Ramos (cell line): ENCODE measurements around the gene KIZ.

Experiments
- in situ Hi-C: fragments of 300-500 bp; cut with MboI; formaldehyde crosslinking; loops from one replicate; pipeline ENCODE4 v1.14.3; 2022; ENCODE audit warnings: low sequenced_read_pairs; ENCODE audit not compliant: unreplicated experiment

Gene KIZ

GRCh38 chr20:21243811-21244210, 117.9 kb downstream of the KIZ start:
- in situ Hi-C loops: loop anchor here (25.0 kb wide), 1 partner anchor 382 kb away; no protein-coding TSS in a partner anchor

GRCh38 chr20:21244808-21245207, 118.9 kb downstream of the KIZ start:
- in situ Hi-C loops: loop anchor here (25.0 kb wide), 1 partner anchor 383 kb away; no protein-coding TSS in a partner anchor

GRCh38 chr20:21246161-21246560, 120.3 kb downstream of the KIZ start:
- in situ Hi-C loops: loop anchor here (25.0 kb wide), 1 partner anchor 384 kb away; no protein-coding TSS in a partner anchor

GRCh38 chr20:21247603-21248095, 121.8 kb downstream of the KIZ start:
- in situ Hi-C loops: loop anchor here (25.0 kb wide), 1 partner anchor 385 kb away; no protein-coding TSS in a partner anchor

GRCh38 chr20:21251278-21251677, 125.4 kb downstream of the KIZ start:
- in situ Hi-C loops: no loop called here

- in situ Hi-C loops: no loop called here
Observed at GRCh38 chr20:21257192-21257591, 131.3 kb downstream of the KIZ start.

- in situ Hi-C loops: no loop called here
Observed at GRCh38 chr20:21258411-21258810, 132.5 kb downstream of the KIZ start.

GRCh38 chr20:21259346-21259745, 133.5 kb downstream of the KIZ start:
- in situ Hi-C loops: no loop called here

GRCh38 chr20:21262812-21263211, 136.9 kb downstream of the KIZ start:
- in situ Hi-C loops: no loop called here

- in situ Hi-C loops: no loop called here
Observed at GRCh38 chr20:21265261-21266190, 139.6 kb downstream of the KIZ start.

- in situ Hi-C loops: no loop called here
Observed at GRCh38 chr20:21266191-21266536, 140.3 kb downstream of the KIZ start.

- in situ Hi-C loops: no loop called here
Observed at GRCh38 chr20:21269772-21270171, 143.9 kb downstream of the KIZ start.

GRCh38 chr20:21270806-21271205, 144.9 kb downstream of the KIZ start:
- in situ Hi-C loops: no loop called here

GRCh38 chr20:21272279-21272678, 146.4 kb downstream of the KIZ start:
- in situ Hi-C loops: no loop called here

- in situ Hi-C loops: no loop called here
Observed at GRCh38 chr20:21272679-21273078, 146.8 kb downstream of the KIZ start.

- in situ Hi-C loops: no loop called here
Observed at GRCh38 chr20:21273755-21274386, 148.0 kb downstream of the KIZ start.

GRCh38 chr20:21278829-21279228, 152.9 kb downstream of the KIZ start:
- in situ Hi-C loops: no loop called here

GRCh38 chr20:21279706-21280521, 154.0 kb downstream of the KIZ start:
- in situ Hi-C loops: no loop called here

- in situ Hi-C loops: no loop called here
Observed at GRCh38 chr20:21280522-21281016, 154.7 kb downstream of the KIZ start.

GRCh38 chr20:21286775-21287174, 160.9 kb downstream of the KIZ start:
- in situ Hi-C loops: no loop called here
